GM18861 (cell line): ENCODE results near the gene PIM2.

Experiments
- ATAC-seq: cut with Tn5 transposase; IDR thresholded peaks from one replicate; pipeline ENCODE4 v1.9.1; 2021; ENCODE audit not compliant: unreplicated experiment

Gene PIM2

DNA sequence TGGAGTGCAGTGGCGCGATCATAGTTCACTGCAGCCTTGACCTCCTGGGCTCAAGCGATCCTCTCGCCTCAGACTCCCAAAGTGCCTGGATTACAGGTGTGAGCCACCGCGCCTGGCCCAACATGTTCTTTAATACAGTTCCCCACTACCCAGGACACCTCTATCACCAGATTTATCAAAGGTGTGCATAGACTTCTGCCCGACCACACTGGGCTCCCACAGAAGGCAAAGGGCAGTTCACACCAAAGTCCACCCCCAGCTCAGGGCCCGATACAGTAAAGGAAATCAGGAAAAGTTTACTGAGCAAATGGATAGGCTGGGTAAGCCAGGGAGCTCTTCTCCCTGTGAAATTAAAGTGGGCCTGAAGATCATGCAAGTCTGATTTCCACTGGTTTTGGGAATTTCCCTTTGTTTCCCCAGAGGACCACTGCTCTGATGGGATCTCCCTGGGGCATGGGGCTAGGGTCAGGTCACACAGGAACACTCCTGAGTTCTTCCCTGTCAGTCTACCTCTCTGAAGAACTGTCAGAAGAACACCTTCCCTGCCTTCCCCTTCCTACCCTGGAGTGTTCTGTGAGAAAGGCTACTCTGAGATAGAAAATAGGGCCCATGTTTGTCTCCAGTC, 17.7 kb upstream of the PIM2 start:
- ATAC-seq, result no peak

DNA sequence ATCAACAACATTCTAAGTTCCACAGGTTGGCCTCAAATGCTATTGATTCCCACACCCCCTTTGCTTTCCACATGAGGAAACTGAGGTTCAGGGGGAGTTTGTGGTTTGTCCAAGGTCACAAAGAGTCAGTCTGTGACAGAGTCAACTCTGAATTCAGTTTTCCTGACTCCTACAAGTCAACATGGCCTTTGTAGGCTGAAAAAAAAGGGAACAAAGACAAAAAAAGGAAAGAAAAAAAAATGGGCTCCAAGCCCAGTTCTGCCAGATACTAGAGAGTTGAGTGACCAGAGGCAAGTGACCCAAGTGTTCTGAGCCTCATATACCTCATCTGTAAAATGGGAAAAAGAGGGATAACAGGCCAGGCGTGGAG, 16.5 kb upstream of the PIM2 start:
- no peak for ATAC-seq

DNA sequence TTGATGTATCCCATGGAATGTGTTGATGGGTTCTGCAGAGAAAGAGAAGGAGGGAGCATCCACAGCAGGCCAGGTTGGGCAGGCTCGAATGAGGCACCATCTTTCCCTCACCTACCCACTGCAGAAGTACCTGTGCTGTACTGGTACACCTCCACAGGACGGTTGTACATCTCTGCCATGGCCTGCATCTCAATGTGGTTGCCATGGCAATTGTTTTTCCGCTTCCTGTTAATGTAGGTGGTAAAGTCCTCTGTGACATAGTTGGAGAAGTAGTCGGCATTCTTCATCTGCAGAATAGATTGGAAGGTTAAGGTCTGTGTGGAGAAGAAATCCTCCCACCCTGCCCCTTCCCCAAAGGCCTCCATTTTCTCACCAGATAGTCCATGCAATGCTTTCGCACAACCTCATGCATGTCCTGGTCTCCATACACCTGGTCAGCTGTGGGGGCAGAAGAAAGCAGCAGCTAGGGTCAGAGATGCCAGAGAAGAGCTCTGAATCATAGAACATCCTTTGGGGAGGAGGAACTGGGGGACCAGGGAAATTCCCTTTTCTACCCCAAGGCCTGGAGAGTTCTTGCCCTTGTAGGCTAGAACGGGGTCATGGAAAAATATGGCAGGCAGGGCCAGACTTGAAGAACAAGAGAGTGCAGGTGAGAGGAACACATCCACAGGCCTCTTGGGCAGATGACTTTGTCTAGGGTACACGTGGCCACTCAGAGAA, 15.9 kb upstream of the PIM2 start:
- ATAC-seq, result no peak

DNA sequence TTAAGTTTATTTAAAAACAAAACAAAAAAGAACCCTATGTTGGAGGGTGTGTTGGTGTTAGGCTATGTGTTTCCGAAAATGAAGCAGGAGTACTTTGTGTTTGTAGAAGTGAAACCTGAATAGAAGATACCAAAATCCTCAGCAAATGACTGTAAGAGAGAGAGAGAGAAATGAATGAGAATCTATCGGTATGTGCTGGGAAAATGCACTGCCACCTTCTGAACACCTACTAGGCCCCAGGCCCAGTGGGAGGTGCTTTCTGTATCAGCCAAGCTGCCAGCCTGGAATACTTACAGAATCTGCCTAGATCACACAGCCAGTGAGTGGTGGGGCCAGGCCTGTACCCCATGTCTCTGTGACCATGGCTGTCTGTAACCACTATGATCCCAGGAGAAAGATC, 14.9 kb upstream of the PIM2 start:
- ATAC-seq, result peak; percentile 20

DNA sequence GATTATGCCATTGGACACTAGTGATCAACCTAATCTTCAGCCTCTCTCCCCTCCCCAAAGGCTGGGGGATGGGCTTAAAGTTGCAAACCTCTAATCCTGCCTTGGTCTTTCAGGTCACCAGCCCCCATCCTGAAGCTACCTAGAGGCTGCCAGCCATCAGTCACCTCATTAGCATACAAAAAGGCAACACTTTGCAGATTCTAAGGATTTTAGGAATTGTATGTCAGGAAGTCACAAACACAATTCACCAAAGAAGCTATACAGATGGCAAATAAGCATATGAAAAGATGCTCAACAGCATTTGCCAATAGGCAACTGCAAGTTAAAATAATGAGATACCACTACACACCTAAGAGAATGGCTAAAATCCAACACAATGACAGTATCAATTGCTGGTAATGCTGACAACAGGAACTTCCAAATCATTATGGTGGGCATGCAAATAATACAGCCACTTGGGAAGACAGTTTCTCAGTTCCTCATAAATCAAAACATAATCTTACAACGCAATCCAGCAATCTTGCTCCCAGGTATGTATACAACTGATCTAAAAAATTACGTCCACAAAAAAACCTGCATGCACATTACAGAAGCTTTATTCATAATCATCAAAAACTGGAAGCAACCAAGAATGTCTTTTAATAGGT, 9.0 kb upstream of the PIM2 start:
- no peak for ATAC-seq

DNA sequence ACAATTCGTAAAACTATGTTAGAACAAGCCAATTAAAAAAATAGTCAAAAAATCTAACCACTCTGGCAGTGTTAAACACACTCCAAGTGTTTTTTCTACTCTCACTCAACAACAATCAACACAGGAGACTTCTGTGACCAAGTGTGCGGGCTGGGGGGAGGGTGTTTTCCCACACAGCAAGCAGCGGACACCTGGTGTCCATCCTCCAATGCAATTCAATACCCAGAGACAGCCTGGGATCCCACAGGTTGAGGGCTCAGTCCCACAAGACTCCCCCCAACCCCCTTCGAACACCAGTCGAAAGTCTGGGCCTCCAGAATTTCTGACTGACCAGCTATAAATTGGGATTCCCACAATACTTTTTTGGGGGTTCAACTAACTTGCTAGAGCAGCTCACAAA, 8.3 kb upstream of the PIM2 start:
- ATAC-seq, result no peak

DNA sequence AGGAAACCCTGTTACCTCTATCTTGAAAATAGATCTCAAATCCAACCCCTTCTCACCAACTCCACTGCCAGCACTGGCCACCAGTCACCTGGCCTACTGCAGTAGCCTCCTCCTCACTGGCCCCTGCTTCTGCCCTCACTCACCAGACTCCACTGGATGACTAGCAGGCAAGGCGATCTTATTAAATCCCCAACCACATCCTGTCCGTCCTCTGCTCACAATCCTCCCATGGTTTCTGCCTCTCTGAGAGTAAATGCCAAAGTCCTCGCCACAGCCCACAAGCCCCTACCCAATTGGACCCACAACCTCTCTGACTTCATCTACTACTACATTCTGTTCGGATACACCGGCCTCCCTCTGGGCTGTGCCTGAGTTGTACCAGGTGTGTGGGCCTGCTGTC, 5.4 kb upstream of the PIM2 start:
- ATAC-seq, result no peak

DNA sequence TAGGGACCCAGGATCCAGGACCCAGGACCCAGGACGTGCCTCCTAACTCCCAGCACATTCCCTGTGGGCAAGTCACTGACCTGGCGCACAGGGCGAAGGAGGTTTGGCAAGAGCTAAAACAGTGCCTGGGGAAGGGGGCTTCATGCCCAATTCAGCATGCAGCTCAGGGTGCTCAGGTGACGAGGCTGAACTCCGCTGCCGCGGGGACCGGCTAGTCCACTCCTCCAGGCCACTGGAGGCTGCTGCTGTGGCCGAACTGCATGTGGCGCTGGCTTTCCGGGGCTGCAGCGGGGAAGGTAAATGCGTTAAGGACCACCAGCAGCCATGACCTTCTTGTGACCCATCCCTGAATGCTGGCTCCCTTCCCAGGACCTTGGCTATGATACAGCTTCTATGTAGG, 4.9 kb upstream of the PIM2 start:
- no peak for ATAC-seq

DNA sequence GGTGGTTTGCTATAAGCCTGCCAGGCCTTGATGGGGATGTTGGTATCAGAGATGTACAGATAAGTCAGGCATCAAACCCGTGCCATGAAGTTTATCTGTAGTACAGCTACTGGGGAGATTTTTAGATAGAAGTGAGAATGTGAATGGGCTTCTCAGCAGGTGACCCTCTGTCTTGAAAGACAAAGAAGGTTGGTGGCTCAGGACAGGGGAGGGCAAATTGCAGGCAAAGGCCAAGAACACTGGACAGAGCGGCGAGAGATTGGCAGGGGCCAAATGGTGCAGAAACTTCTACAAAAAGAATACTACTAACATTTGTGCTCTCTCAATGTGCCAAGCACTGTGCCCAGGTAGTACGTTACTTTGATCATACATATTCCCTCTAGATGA, 1.9 kb upstream of the PIM2 start:
- ATAC-seq, result no peak

DNA sequence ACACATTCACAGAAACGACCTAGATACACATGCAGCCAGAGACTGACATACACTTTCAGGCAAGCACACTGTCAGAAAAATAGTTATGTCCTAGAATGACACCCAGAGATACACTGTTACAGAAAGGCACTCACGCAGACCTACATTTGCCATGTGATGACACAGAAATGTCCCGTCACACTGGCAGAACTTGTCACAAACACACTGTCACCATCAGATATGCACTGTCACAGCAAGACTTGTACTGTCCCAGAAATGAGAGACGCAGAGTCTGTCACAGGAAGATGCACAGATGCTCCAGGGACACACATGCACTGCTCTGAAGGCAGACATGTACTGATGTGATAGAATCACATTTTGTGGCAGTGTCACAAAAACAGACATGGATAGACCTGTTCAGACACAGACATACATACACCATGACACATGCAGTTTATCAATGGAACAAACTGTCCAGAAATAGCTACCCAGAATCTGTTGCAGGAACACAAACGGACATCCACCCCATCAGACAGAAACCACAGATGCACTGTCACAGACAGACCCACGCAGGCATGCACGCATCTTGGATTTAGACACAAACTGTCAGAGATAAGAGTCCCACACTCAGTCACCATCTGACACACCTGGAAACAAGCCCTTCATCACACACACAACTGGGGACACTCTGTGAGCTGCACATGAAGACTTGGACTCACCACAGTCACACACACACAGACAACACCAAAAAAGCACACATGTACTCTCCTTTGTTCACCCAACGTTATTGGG, 1.3 kb upstream of the PIM2 start:
- ATAC-seq, result no peak

DNA sequence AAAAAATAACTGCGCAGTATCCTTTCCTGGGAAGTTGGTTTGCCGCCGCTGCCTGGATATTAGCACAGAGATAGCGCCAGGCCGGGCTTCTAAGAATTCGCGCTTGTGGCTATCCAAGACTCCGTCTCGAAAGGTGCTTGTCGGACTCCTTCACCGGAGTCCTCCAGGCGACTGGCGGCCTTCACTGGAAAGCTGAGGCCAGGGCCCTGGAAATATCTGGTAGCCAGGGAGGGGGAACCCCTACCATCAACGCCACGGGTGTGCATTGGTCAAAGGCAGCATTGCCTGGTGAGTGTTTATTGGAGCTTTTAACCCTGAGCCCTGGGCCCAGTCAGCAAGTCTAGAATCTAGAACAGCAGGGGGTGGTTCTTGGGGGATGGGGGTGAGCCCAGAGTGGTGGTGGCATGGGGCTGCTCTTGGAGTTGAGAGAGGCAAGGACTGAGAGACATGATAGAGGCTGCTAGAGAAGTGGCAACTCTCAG, 577 bp upstream of the PIM2 start:
- ATAC-seq, result no peak

DNA sequence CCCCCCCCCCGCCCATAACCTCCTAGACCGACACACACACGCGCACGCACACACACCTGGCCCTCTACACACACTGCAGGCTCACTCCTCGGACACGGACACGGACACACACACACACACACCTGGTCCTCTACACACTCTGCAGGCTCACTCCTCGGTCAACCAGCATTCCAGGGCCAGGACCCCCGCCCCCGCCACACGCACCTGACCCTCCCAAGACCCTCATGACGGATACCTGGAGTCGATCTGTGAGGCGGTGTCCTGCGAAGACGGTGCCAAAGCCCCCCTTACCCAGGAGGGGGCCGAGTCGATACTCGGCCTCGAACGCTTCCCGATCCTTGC, 552 bp downstream of the PIM2 start:
- ATAC-seq, result no peak

DNA sequence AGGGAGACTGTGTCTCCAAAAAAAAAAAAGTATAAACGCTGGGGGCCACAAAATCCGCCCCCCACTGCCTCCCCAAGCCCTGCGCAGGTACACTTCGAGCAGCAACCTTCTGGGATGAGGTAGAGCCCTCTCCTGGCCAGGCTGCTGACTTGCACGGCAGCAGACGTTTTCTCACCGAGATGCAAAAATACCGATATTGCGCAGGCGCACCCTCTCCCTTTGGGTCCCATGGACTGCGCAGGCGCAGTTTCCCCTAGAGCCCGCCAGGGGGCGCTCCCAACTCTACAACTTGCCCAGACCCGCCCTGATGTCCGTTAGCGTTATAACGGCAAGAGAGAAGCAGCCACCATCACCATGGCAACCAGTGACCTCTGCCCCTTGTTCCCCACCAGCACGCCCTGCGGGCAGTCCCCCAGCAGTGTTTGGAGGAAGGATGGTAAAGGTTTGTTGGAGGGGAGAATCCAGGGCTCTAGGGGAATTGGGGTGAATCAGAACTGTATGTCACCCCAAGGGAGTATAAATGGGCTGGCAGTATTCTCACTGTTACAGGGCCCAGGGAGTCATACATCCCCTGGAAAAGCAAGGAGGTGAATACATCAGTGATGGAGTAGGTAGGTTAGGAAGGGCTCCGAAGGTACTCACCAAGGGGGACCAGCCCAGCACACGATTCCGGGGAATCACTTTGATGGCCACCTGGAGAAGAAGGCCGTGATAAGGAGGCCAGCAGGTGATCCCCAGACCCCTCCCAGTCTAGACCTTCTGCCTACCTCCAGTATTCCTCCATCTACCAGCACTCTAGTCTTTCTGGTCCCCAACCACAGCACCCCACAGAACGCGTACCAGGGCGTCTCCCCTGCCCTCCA, 1.5 kb downstream of the PIM2 start:
- ATAC-seq, result no peak

DNA sequence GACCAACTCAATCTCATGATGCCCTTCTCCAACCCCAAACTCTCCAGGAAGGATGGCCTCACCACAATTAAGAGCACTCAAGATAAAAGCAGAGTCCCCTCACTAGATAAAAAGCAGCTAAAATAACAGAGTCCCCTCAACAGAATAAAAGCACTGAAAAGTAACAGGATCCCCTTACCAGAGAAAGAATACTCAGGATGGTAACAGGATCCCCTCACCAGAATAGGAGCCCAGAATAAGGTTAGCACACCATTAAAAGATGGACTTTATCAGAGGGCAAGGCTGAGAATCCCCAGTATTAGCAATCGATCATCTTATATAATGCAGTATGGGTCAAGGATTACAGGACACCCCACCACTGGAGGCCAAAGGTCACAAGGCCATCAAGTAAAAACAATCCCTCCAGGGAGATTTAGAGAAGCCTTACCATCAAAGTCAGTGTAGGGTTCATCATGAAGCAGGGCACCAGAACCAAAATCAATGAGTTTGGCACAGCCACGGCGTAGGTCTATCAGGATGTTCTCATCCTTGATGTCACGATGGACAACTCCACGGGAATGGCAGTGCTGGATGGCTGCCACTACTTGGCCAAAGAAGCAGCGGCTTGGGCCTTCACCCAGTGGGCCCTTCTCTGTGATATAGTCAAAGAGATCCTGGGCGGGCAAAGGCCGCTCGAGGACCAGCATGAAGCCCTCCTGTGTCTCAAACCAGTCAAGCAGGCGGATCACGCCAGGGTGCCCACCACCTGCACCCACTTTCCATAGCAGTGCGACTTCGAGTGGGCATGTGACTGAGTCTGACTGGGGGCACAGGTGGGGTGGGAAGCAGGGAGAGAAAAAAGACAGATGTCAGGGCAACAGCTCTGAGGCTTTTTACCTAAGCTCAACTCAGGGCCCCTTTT, 4.0 kb downstream of the PIM2 start:
- ATAC-seq, result no peak

DNA sequence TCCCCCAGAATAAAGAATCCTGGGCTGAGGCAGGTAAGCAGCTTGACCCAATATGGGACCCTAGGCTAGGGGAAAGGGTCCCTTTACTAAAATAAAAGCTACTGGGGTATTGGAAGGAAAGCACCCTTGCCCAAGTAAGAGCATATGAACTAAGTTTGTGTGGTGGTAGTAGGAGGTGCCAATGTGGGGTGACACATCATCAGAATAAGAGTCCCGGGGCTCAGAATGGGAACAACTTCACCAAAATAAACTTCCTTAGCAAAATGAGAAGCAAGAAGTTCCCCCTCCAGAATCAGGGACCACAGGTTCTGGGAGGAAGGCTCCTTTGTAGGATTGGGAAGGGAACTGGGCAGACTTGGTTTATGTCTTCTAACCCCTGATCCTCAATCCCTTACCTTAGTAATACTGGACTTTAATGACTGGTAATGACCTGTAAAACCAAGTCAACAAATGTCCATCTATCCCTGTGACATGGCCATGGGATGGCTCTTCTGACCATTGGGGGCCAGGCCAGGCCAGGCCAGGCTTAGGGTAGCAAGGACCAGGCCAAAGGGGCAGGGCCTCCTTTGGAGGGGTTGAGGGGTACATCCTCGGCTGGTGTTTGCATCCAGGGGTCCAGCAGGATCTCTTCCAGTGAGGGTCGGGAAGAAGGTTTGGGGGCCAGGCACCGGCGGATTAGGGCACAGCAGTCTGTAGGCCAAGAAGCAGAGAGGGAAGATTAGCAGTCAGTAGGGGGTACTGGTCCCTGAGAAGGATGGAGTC, 5.0 kb downstream of the PIM2 start:
- no peak for ATAC-seq

DNA sequence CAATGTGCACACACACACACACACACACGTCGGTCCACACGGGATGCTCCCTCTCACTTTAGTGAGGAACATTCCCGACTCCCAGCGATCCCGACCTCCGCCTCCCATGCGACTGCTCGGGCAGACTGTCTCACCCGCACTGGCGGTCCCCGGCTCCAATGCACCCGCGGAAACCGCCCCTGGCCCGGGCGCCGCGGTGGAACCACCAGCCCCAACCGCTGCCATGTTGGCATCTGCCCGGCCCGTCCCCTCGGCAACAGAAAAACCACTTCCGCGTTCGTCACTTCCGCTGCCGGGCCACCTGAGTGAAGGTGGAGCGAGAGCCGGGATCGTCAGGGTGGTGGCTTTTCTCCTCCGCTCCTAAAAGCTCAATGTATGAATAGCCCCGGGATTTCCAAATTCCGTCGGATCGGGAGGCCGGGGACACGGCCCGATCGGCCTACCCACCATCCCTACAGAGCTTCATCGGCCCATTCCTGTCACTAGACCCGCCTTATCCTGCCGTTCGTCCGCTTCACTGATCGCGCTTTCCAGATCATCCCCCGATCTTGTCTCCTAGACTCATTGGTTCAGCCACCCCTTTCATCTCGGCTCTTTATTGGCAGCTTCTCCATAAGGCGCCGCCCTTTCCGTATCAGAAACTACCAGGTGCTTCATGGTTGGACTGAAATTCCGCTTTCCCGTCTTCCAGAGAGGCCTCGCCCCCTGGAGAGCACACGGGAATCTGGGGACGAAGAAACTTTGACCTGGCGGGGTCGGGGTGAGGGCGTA, 7.2 kb downstream of the PIM2 start, which contains the start of gene SLC35A2:
TSS of gene SLC35A2 (minus strand) at position 235 of the 771 bp plus-strand sequence. CDS start at position 225, 10 bp downstream.
- ATAC-seq, result peak; percentile 36

DNA sequence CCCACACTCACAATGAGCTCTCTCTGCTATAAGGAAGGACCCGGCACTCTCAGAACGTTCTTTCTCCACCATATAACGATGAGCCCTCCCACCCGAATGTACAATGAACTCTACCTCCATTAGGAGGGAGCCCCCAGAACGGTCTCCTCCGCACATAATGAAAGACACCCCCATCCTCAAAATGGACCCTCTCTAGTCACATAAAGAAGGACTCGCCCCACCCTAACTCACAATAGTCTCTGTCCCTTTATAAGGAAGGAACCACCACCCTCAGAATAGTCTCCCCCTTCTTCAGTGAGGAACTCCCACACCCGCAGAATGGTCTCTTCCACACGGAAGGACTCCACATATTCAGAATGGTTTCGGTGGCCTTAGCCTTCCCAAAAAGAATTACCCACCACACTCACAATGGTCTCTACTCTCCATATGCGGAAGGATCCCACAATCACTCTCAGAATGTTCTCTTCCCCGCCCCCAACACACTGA, 7.9 kb downstream of the PIM2 start:
- ATAC-seq, result no peak

DNA sequence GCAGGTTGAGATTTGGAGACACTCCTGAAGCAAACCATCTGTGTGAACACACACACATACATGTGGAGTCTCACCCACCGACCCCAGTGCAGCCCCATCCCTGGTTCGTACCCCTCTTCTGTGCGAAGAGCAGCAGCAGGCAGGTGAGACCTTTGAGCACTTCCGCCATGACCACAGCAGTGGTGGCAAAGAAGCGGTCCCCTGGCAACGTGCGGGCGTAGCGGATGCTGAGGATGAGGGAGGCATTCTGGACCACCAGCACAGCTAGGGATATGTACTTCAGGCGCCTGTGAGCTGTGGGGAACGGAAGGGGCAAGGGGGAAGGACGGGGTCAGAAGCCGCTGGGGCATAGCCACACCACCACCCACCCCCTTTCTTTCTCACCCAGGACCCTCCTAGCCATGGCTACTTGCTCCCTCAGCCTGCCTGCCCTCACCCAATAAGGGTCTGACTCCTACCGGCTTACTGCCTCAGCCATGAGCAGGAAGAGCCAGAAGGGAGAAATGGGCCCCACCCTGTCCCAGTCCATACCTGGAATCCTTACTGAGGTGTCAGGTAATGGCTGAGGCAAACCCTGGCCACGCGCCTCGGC, 9.0 kb downstream of the PIM2 start:
- ATAC-seq, result no peak
